HG02885 (cell line): ENCODE measurements around the gene VWA3B.
"Not testable (repeated sequence)": the region's sequence is repeated elsewhere in the genome, so short reads cannot be mapped to it uniquely, and the experiment has no call there.

ENCODE experiments used
- ATAC-seq: cut with Tn5 transposase; IDR thresholded peaks from one replicate; pipeline ENCODE4 v1.9.1; 2021; ENCODE audit warnings: mild to moderate bottlenecking; ENCODE audit not compliant: unreplicated experiment, poor library complexity

VWA3B gene

DNA sequence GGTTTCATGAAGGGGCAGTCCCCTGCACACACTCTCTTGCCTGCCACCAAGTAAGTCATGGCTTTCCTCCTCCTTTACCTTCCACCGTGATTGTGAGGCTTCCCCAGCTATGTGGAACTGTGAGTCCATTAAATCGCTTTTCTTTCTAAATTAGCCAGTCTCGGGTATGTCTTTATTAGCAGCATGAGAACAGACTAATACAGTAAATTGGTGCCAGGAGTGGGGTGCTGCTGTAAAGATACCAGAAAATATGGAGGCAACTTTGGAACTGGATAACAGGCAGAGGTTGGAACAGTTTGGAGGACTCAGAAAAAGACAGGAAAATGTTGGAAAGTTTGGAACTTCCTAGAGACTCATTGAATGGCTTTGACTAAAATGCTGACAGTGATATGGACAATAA, 233.2 kb downstream of the VWA3B start:
- not testable (repeated sequence) for ATAC-seq

DNA sequence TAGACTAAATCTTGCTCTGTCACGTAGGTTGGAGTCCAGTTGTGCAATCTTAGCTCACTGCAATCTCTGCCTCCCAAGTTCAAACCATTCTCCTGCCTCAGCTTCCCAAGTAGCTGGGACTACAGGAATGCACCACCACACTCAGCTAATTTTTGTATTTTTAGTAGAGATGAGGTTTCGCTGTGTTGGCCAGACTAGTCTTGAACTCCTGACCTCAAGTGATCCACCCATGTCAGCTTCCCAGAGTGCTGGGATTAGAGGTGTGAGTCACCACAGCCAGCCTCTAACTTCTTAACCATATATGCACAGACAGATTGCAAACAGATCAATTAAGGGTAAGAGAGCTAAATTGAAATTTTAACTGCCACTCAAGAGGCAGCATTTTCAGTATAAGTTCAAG, 237.2 kb downstream of the VWA3B start:
- no peak for ATAC-seq

DNA sequence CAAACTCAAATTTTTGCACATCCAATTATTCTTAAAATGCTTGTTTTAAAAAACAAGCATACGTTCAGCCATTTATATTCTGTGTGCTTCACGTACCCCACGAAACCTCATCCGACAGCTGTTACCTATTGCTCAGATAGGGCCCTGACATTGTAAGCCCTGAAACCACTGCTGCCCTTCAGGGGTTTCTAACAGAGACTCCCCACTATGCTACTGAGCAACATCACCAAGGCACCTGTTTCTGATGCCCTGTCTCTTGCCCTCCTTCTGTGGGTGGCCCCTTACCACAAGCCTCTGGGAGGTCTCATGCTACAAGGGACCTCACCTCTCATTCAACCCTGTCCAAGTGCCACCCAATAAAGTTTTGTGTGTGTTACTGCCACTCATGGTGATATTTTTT, 240.8 kb downstream of the VWA3B start:
- ATAC-seq, result no peak

DNA sequence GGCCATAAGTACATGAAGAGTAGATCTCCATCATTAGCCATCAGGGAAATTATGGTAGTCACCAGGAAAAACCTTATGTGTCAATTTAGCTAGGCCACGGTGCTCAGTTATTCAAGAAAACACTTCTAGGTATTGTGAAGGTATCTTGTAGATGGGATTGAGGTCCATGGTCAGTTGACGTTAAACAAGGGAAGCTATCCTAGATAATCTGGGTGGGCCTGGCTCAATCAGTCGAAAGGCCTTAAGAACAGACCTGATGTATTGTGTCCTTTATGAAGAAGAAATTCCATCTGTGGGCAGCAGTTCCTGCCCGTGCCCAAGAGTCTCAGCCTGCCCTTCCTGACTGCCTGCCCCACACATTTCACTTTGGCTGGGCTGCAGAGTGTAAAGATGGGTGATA, 242.6 kb downstream of the VWA3B start:
- no peak for ATAC-seq

DNA sequence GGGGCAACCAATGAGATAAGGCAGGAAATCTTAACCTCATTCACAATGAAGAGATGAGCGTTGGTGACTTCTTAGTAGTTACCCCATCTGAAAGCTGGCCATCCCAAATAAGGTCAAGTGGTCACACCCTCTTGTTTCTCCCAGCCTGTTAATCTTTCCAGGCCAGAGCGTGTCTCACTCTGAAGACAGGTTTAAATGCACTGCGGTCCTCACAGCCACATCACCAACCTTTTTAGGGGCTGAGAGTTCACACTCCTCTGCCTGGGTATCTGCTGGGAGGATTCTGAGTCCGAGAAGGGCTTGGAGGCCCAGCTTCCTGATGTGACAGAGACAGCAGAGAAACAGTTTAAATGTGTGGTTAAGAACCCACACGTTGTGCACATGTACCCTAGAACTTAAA, 246.0 kb downstream of the VWA3B start:
- ATAC-seq, result no peak

DNA sequence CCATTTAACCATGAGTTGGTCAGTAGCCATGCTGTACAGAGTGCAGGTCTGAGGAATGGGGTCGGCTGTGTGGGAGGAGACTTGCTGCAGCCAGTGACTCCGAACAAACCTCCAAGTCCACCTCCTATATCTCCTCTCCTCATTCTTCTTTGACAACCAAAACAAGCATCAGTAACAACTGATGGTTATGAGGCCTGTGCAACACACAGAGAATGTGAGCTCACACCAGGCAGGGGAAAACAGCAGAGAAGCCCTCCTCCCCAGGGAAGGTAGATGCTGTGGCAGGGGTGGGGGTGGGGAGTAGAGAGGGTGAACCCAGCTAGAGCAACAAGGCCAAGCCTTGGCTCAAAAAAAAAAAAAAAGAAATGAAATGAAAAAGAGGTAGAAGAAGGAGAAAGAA, 247.0 kb downstream of the VWA3B start:
- ATAC-seq, result no peak

DNA sequence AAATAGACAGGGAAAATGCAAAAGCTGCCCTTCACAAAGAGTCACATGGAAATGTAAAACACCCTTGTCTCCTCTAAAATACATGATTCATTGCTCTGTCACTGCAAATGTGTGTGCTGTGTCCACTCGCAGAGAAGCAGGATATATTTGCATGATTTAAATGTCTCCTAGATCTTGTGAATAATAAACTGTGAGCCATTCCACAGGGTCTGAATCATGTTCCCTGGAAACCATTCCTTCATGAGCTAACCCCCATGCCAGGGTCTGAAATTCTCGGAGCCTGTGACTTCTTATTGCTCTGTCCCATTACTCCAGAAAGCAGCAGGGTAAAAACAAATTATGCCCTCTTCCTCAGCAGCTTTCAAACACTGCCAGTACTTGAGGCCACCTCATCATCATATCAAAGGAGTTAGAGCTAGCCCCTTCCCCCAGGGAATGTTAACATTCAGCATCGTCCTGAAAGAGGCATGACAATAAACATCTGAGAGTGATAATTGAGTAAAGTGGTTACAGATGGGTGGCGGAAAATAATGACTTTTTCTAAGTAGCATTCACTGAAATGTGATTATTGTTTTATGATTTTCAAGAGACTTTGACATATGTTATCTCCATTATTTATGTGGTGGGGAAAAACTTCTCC, 247.6 kb downstream of the VWA3B start:
- no peak for ATAC-seq

DNA sequence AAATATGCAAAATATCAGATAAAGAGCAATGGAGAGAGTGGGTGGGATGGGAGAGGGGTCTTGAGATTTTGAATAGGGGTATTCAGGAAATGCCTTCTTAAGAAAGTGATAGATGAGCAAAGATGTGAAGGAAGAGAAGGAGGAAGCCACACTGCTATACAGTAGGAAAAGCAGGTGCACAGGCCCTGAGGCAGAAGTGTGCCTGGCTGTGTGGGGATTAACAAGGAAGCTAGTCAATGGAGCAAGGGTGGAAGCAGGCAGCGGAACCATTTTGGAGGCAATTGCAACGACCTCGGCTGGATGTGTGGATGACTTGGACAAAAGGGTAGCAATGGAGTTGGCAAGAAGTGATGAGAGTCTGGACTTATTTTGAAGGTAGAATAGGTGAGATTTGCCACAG, 248.3 kb downstream of the VWA3B start:
- ATAC-seq, result no peak

DNA sequence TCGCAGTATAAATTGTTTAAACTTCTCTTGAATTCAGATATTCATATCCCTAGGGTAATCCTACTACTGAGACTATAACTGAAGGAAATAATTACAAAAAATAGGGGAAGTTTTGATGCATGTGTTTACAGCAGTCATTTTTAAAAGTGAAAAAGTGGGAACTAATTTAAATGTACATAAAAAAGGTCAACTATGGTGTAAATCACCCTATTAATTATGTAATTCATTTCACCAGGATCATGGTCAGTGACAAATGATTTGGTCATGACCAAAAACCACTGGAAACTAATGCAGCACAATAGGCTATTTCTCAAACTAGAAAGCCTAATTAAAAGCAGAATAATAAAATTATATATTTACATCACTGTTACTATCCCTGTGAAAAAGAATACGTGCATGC, 254.3 kb downstream of the VWA3B start:
- no peak for ATAC-seq

DNA sequence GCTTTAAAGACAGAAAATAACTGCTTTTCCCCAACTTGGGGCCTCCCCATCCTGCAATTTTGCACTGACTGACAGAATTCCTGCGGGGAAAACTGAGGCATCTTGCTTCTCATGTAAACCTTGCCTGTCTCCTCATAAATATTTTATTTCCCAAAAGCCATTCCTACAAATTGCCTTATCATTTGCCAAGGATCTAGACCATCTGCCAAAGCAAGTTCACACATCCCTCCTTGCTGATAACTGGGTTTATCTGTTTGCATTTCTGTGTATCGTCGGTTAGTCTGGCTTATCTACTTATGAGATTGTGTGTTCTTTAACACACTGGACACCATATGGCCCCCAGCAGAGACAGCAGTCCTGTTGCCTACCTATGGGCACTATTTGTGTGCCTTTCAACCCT, 256.3 kb downstream of the VWA3B start:
- no peak for ATAC-seq

DNA sequence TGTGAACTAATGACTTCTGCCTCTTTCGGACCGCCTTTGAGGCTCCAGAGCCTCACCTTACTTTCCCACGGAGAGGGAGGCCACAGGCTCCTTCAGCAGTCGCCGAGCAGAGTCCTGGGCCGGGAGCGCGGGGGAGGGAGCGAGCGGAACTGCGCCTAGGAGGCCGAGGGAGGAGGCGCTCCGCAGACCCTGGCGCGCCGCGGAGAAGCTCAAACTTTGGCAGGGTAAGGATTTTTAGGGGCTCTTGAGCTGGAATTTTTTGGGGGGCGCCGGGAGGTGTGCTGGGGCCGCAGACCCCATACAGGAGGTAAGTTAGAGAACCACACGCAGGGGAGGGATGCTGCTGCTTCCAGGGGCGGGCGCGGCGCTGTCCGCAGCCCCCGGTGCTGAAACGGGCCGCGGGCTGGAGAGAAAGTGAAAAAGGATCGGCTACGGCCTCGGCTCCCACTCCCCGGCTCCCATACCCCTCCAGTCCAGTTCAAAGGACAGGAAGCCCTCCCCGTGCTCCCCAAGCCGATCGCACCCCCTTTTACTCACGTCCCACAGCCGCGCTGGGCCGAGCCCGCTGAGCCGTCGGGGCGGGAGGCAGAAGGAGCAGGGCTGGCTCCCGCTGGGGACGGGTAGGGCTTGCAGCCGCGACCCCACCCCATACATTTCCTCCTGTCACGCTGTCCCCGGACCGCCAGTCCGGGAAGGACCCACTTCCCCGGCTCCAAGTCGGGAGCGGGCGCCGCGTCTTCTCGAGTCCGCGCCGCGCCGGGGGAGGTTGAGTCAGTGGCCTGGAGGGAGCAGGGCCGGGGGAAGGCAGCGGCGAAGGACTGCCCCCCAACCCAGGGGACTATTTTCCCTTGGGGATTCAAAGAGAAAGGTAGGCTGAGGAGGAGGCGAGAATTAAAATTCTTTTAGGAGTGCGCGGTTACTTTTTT, 259.6 kb downstream of the VWA3B start, which contains the start of gene CNGA3:
Gene CNGA3 (plus strand): TSS at position 146 of the 926 bp plus-strand sequence. CDS start 23,520 bp downstream, outside the sequence.
- no peak for ATAC-seq

DNA sequence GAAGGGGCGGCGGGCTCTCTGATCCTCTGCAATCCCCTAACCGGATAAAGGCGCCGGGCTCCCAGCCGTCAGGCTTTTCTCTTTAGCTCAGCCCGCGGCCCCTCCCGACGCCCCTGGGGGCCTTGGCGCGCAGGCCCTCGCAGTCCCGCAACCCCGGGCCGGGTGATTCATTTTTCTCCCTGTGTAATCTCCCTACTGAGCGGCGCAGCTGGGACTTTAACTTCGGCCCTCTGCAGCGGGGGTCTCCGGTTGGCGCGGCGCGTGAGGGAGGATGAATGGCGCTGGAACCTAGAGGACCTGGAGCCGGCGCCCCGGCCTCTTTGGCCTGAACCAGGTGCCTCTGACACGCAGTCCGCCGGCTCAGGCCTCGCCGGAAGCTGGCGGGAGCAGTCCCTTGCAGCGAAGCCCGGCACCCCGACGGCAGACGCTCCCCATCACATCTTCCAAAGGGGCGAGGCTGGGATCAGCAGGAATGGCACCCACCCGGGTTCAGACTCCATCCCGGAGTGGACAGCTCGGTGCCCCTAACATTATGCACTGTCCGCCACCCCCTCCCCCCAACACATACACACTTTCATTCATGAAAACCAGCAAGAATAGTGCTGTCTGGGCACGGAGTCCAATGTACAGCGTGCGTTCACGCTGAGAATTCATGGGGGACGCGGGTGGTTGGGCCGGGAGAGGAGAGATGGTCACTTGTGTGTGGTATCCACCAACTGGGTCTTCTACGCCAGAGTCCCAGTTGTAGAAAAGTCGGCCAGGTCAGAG, 260.5 kb downstream of the VWA3B start:
- no peak for ATAC-seq

DNA sequence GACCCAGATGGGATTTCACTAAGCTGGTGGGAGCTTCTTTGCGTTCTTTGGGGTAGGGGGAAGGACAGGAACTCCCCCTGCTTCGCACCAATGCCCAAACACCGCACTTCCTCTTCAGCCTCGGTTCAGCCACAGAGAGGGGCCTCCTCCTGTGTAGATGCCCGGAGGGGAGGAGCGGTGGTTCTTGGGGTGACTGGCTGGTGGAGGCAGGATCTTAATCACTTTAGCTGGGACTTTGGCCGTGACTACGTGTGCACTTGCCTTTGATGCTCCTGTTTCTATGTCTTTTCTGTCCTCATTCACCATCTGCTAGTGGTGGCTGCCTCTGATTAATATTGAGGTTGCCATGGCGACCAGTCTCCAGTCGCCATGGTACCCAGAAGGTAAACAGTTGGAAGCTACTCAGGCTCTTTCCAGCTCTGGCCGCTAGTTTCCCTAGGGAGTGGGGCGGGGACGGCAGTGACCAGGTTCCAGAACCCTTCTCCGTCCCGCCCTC, 261.1 kb downstream of the VWA3B start:
- no peak for ATAC-seq

DNA sequence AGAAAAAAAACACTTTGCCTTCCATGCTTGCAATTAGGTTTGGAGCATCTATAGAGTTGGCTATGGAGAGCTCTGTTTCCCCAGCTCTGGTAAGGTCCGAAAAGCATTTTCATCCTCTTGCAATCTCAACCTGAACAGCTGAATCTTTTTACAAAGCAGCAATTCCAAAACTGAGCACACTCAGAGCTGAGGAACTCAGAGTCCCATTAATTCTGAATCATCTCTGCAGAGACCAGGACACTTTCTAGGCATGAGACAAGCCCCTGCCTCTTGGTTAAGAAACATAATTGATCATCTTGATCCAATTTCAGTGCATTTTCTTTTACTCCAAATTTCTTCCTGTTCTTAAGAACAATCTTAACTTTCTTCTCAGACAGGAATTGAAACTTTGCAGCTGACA, 263.4 kb downstream of the VWA3B start:
- no peak for ATAC-seq

DNA sequence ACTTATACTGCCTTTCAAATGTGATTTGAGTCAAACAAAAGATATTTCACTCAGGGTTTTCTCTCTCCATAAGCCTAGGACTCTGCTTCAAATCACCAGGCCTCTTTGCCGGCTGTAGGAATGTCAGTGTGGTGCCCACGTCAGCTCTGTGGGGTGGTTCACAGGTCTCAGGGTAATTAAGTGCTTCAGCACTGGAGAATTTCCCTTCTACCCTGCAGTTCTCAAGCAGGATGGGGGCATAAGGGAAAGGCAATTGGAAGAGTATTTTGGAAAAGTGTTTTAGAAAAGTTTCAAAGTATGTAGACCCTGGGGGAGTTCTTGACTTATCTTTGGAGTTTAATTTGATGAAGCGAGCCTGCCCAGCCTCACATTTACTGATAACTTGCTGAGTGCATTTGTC, 268.9 kb downstream of the VWA3B start:
- ATAC-seq, result no peak

DNA sequence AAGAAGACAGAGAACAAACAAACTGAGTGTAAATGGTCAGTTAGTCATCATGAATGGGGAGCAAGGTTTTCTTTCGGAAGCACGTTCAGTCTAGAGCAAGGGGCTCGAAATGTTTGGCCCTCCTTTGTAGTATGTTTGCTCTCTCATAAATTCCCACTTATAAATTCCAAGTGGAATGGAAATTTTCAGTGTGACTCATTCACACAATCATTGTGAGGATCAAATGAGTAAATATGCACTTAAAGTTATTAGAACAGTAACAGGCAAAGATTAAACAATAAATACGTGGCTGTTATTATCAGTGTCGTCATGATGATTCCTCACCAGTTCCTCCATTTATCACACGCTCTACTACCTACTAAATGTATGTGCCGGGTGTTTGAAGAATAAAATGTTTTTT, 269.8 kb downstream of the VWA3B start:
- ATAC-seq, result no peak

DNA sequence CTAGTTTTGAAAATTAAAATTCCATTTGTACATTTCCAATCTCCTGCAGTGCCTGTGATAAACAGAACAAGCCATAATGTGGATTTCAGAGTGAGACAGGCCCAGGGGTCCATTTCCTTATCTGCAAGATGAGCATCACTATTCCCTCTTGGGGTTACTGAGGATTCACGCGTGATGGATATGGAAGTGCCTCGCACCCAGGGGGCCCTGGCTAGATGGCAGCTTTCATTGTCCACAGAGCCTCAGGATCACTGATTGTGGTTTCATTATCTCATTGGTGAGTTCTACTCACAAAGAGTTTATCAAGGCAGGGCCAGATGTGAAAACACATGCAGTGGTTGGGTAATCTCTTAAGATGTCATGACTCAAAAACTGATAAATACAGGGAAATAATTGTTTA, 270.9 kb downstream of the VWA3B start:
- ATAC-seq, result no peak

DNA sequence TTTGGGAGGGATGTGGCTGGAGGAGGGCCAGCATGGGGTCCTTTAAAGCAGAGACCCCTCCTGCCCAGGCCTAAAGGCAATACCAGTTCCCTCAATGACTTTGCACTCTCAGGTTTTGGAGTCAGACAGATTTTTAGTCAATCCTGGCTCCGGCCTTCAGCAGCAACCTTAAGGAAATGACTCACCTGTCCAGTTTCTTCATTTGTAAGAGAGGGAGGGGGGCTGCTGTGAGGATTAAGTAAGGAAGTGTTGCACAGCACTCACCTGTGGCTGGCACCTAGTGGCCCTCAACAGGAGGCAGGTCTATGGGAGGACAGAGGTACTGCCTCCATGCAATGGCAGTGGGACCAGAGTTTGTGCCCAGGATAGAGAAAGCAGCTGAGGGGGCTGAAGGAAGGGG, 273.0 kb downstream of the VWA3B start:
- ATAC-seq, result no peak
